GM23338 (cell line): Measurements from ENCODE around the gene FAM50A. TPM values are rescaled to one million over a fixed set of nuclear protein-coding genes. Genes with fewer than 3 reads are reported as not detected.

Source experiments
- JUNB ChIP-seq: IDR thresholded peaks from one replicate; pipeline ENCODE4 v1.6.1; 2016; ENCODE audit warnings: antibody characterized with exemption; ENCODE audit not compliant: unreplicated experiment
- polyA plus RNA-seq: library from polyadenylated mRNA; unstranded; fragments of >200 nt; fragmentation: Nextera tagmentation; extraction: Ambion mirVana; gene quantifications from 2 replicates; pipeline ENCODE4 v1.2.1, GENCODE V29; 2016
- total RNA-seq: library from RNA; depleted of rRNA; stranded (reverse); fragments of >200 nt; shearing (Covaris generic); gene quantifications from 2 replicates; pipeline ENCODE4 v1.2.3, GENCODE V29; 2014
- TF ChIP-seq, protein P1 (sequence below): fragments of 250-450 bp; sonication (Bioruptor Pico); IDR thresholded peaks from 2 replicates; pipeline ENCODE4 v1.5.0; 2020; ENCODE audit warnings: mild to moderate bottlenecking, moderate library complexity
- TF ChIP-seq, protein P2 (sequence below): IDR thresholded peaks from one replicate; pipeline ENCODE4 v1.6.1; 2018; ENCODE audit warnings: antibody characterized with exemption; ENCODE audit not compliant: unreplicated experiment

Gene FAM50A
- total and polyA plus RNA-seq, 2 experiments from 2014 or later, result 23.9 to 77.6 TPM

DNA sequence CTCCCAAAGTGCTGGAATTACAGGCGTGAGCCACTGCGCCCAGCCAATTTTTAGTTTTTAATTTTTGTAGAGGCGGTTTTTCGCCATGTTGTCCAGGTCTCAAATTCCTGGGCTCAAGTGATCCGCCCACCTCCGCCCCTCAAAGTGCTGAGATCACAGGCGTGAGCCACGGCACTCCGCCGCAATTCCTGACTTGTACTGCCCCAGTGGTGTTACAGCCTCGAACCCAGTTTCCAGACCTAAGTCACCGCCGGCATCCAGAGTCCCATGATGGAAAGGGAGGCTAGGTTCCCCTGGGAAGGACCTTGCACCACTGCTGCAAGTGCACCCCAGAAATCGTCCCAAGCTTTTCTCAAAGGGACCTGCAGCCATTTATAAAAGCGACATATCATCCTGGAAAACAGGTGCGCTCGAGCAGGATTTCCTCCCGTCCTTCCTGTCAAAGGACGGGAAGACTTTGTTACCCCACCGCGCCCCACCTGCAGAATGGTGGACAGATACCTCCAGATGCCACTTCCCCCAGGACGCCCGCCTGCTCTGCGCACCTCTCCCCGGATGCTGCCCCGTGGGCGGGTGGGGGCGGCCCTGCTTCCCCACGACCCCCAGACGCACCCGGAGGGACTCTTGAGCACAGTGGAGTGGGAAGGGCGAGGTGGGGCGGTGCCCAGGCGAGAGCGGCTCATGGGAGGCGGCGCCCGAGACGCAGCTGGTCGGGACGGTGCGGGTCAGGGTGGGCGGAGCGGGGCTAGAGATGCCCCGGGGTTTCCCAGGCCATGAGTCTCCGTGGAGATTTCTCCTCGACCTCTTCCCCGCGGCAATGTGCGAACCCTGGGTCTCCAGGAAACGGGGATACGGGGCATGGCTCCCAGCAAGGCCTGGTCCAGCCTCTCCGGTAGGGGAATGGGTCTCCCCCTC, 46.7 kb upstream of the FAM50A start (continued):
- TF ChIP-seq, protein P1, sequence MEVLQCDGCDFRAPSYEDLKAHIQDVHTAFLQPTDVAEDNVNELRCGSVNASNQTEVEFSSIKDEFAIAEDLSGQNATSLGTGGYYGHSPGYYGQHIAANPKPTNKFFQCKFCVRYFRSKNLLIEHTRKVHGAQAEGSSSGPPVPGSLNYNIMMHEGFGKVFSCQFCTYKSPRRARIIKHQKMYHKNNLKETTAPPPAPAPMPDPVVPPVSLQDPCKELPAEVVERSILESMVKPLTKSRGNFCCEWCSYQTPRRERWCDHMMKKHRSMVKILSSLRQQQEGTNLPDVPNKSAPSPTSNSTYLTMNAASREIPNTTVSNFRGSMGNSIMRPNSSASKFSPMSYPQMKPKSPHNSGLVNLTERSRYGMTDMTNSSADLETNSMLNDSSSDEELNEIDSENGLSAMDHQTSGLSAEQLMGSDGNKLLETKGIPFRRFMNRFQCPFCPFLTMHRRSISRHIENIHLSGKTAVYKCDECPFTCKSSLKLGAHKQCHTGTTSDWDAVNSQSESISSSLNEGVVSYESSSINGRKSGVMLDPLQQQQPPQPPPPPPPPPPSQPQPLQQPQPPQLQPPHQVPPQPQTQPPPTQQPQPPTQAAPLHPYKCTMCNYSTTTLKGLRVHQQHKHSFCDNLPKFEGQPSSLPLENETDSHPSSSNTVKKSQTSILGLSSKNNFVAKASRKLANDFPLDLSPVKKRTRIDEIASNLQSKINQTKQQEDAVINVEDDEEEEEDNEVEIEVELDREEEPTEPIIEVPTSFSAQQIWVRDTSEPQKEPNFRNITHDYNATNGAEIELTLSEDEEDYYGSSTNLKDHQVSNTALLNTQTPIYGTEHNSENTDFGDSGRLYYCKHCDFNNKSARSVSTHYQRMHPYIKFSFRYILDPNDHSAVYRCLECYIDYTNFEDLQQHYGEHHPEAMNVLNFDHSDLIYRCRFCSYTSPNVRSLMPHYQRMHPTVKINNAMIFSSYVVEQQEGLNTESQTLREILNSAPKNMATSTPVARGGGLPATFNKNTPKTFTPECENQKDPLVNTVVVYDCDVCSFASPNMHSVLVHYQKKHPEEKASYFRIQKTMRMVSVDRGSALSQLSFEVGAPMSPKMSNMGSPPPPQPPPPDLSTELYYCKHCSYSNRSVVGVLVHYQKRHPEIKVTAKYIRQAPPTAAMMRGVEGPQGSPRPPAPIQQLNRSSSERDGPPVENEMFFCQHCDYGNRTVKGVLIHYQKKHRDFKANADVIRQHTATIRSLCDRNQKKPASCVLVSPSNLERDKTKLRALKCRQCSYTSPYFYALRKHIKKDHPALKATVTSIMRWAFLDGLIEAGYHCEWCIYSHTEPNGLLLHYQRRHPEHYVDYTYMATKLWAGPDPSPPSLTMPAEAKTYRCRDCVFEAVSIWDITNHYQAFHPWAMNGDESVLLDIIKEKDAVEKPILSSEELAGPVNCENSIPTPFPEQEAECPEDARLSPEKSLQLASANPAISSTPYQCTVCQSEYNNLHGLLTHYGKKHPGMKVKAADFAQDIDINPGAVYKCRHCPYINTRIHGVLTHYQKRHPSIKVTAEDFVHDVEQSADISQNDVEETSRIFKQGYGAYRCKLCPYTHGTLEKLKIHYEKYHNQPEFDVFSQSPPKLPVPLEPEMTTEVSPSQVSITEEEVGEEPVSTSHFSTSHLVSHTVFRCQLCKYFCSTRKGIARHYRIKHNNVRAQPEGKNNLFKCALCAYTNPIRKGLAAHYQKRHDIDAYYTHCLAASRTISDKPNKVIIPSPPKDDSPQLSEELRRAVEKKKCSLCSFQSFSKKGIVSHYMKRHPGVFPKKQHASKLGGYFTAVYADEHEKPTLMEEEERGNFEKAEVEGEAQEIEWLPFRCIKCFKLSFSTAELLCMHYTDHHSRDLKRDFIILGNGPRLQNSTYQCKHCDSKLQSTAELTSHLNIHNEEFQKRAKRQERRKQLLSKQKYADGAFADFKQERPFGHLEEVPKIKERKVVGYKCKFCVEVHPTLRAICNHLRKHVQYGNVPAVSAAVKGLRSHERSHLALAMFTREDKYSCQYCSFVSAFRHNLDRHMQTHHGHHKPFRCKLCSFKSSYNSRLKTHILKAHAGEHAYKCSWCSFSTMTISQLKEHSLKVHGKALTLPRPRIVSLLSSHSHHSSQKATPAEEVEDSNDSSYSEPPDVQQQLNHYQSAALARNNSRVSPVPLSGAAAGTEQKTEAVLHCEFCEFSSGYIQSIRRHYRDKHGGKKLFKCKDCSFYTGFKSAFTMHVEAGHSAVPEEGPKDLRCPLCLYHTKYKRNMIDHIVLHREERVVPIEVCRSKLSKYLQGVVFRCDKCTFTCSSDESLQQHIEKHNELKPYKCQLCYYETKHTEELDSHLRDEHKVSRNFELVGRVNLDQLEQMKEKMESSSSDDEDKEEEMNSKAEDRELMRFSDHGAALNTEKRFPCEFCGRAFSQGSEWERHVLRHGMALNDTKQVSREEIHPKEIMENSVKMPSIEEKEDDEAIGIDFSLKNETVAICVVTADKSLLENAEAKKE (CRISPR knock-in tag), result no peak
- TF ChIP-seq JUNB, result no peak
- TF ChIP-seq, protein P2, sequence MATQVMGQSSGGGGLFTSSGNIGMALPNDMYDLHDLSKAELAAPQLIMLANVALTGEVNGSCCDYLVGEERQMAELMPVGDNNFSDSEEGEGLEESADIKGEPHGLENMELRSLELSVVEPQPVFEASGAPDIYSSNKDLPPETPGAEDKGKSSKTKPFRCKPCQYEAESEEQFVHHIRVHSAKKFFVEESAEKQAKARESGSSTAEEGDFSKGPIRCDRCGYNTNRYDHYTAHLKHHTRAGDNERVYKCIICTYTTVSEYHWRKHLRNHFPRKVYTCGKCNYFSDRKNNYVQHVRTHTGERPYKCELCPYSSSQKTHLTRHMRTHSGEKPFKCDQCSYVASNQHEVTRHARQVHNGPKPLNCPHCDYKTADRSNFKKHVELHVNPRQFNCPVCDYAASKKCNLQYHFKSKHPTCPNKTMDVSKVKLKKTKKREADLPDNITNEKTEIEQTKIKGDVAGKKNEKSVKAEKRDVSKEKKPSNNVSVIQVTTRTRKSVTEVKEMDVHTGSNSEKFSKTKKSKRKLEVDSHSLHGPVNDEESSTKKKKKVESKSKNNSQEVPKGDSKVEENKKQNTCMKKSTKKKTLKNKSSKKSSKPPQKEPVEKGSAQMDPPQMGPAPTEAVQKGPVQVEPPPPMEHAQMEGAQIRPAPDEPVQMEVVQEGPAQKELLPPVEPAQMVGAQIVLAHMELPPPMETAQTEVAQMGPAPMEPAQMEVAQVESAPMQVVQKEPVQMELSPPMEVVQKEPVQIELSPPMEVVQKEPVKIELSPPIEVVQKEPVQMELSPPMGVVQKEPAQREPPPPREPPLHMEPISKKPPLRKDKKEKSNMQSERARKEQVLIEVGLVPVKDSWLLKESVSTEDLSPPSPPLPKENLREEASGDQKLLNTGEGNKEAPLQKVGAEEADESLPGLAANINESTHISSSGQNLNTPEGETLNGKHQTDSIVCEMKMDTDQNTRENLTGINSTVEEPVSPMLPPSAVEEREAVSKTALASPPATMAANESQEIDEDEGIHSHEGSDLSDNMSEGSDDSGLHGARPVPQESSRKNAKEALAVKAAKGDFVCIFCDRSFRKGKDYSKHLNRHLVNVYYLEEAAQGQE, result no peak
